Measurements from ENCODE around the gene PDE7B. TPM values are rescaled to one million over a fixed set of nuclear protein-coding genes. Genes with fewer than 3 reads are reported as not detected.

Gene PDE7B
- polyA plus RNA-seq, 3 donors = 5.5 to 10.5 (median 8.5) TPM

DNA sequence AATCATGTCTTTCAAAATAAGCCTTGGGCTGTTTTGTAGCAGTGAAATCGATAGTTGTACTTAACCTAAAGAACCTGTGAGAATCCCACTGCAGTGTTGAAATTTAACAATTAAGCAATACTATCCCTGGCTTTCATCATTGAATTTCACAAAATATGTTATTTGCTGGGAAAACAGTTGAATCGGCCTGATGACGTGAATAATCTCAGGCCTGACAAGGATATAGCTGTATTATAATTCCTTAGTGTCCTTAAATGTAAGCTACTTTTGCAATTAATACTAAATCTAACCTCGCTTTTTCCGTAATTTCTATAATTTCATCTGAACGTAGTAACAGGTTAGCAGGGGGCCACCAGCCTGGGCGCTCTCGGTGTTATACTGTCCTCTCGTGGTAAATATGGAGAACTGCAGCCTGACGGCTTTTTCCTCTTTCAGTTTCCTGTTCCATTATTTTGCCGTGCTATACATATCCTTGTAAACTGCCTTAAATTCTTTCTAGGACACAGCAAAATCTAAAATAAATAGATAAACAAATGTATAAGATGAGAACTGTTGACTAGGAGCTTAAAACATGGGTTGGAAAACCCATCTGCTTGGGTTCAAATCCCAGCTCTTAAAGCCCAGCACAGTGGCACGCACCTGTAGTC, 374.6 kb downstream of the PDE7B start:
- peak in 7 of 11 donors; percentile 18 to 59 (median 42) for DNase-seq (ENCODE audit: extremely low read depth in 1 of 11, low read depth in 9 of 11, low spot score in 4 of 11)

- DNase-seq (ENCODE audit: extremely low read depth in 1 of 11, low read depth in 9 of 11, low spot score in 4 of 11) = peak in 5 of 11 donors; percentile 13 to 57 (median 20)
Measured at GRCh38 chr6:136226674-136227377, 375.3 kb downstream of the PDE7B start.

DNA sequence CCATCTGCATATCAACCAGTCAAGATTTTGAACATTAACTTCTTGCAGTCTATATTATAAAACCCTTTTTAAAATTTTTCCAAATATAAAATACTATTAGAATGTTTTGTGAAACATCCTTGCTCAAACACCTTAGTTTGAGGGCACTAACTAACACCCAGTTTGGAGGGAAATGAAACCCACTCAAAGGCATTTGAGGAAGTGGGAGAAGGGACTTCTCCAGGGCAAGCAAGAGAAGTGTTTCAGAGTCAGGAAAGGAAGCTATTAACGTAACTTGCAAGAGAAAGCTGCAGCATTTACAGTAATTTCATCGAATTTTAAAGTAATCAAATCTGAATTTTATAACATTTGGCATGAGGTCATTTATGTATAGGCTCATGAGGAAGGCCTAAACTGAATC, 377.3 kb downstream of the PDE7B start:
- no peak for DNase-seq (ENCODE audit: extremely low read depth in 1 of 11, low read depth in 9 of 11, low spot score in 4 of 11)

GRCh38 chr6:136230219-136230853, 378.8 kb downstream of the PDE7B start:
- no peak for DNase-seq (ENCODE audit: extremely low read depth in 1 of 11, low read depth in 9 of 11, low spot score in 4 of 11)

GRCh38 chr6:136232701-136233100, 381.2 kb downstream of the PDE7B start:
- no peak for DNase-seq (ENCODE audit: extremely low read depth in 1 of 11, low read depth in 9 of 11, low spot score in 4 of 11)

- no peak for DNase-seq (ENCODE audit: extremely low read depth in 1 of 11, low read depth in 9 of 11, low spot score in 4 of 11)
Measured at GRCh38 chr6:136235233-136235564, 383.7 kb downstream of the PDE7B start.

DNA sequence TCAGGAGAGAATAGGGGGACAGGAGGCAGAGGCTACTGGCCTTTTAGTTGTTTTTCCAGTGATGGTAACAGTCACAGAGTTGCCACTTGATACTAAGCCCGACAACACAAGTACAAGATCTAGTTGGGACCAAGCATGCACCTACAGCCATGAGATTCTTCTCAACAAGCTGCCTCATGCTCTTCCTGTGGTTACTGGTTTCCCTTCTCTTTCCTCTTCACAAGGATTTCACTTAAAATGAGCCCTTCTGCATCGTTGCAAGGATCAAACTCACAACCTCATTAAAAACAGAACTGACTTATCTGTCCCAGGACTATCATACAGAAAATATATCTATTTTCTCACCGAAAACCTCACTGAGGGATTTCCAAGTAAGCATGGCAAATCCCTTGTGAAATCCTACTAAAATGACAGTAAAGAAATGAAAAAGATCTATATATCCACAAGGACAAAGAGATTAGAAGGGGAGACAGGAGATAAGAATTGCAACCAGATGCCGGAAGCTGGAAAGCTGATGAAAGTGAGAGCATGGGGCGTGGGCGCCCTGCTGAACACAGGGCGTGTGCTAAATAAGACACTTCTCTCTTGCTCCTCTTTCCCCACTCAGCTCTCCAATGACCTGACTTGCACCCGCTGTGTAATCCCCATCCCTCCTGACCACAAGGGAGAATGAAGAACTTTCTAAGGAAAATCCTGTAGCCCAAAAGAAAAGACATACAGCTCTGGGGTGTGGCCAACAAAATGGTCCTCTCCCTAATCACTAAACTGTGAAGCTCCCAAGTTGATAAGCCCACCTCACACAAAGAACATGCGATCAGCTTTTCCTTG, 385.2 kb downstream of the PDE7B start:
- no peak for DNase-seq (ENCODE audit: extremely low read depth in 1 of 11, low read depth in 9 of 11, low spot score in 4 of 11)

- no peak for DNase-seq (ENCODE audit: extremely low read depth in 1 of 11, low read depth in 9 of 11, low spot score in 4 of 11)
Measured at GRCh38 chr6:136244061-136244616, 392.6 kb downstream of the PDE7B start.
